PFSK-1 (cell line): ENCODE results near the gene NTM.

Source experiments
- FOXP2 ChIP-seq: optimal IDR thresholded peaks from 2 replicates; pipeline ENCODE3; 2011; ENCODE audit warnings: borderline replicate concordance, control low read depth, inconsistent platforms; ENCODE audit not compliant: insufficient read depth; ENCODE audit errors: extremely low read length, extremely low read depth
- POLR2AphosphoS5 ChIP-seq: IDR thresholded peaks from 2 replicates; pipeline ENCODE4 v1.6.1; 2012; ENCODE audit warnings: low read depth, mild to moderate bottlenecking, control low read depth, low read length, moderate library complexity
- REST ChIP-seq, 2 experiments: IDR thresholded peaks; 2 replicates each; pipeline versions ENCODE4 v1.6.1 to v1.8.0; 2011 to 2012; ENCODE audit warnings: low read depth in 2 of 2, low read length in 2 of 2, control low read depth in 1 of 2, inconsistent platforms in 1 of 2, mild to moderate bottlenecking in 1 of 2, moderate library complexity in 1 of 2; ENCODE audit not compliant: insufficient read depth in 1 of 2
- TAF1 ChIP-seq: IDR thresholded peaks from 2 replicates; pipeline ENCODE4 v1.6.1; 2012; ENCODE audit warnings: low read length, control low read depth, borderline replicate concordance; ENCODE audit not compliant: insufficient read depth

DNA sequence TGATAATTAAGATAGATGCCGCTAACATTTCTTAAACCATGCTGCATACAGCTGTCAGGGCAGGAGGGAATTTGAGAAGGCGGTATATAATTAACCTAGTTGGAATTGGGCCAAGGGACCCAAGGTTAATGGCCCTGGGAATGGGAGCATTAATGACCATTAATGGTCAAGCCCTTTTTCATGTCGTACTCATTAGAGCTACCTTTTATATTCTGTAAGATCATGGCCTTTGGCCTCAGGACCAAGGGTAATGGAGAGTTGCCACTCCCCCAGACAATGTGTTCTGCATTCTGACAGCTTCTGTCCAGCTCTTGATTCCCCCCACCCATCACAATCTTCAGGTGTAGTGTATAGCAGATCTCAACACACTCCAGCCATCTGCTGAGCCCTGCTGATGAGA is 111.6 kb downstream of the NTM start:
- TF ChIP-seq POLR2AphosphoS5 (no peak), TAF1 (no peak), REST (IDR thresholded peaks at IDR 0.05; ENCODE audit: insufficient read depth in 1 of 2, low read depth in 2 of 2, low read length in 2 of 2) (no peak), FOXP2 (no peak)
